Muscle layer of colon (tissue), 2 donors: ENCODE data around the gene CFAP97D1.

ENCODE experiments used
- H3K27ac ChIP-seq: one replicate; pipeline ENCODE4 v1.7.0; 2013; ENCODE audit warnings: low read depth, mild to moderate bottlenecking, low read length, moderate library complexity
- H3K27me3 ChIP-seq, 2 donors: one replicate each; pipeline ENCODE4 v1.7.0; 2013; ENCODE audit warnings: low read length in 2 of 2, mild to moderate bottlenecking in 2 of 2; ENCODE audit not compliant: insufficient read depth in 2 of 2, control insufficient read depth in 1 of 2
- H3K36me3 ChIP-seq: one replicate; pipeline ENCODE4 v1.7.0; 2013; ENCODE audit warnings: mild to moderate bottlenecking, low read length; ENCODE audit not compliant: insufficient read depth
- H3K4me1 ChIP-seq: one replicate; pipeline ENCODE4 v1.7.0; 2013; ENCODE audit warnings: mild to moderate bottlenecking, low read length; ENCODE audit not compliant: insufficient read depth
- H3K4me3 ChIP-seq, 2 donors: one replicate each; pipeline ENCODE4 v1.7.0; 2013; ENCODE audit warnings: low read length in 2 of 2, low read depth in 1 of 2, mild to moderate bottlenecking in 1 of 2, moderate library complexity in 1 of 2
- H3K9ac ChIP-seq: one replicate; pipeline ENCODE4 v1.7.0; 2013; ENCODE audit warnings: low read length
- H3K9me3 ChIP-seq: one replicate; pipeline ENCODE4 v1.7.0; 2013; ENCODE audit warnings: mild to moderate bottlenecking, low read length
- donor health status: abdominal sarcoma.
- donor health status: Adenocarcinoma of cecum.

Gene CFAP97D1

DNA sequence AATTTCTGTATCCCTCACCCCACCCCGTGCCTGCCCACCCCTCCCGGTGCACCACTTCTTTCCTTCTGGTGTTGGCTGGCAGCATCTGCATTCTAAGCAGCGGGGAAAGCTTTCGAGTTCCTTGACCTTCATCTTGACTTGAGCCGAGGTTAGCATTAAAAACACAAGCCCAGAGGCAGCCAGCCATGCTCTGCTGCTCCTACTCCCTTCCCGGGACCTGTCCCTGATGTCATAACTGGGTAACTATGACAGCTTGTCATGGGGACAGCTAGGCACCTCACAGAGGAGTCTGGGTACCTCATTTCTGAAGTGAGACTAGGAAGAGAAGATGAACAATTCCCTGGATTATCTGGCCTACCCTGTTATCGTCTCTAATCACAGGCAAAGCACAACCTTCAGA, at the start of gene CFAP97D1:
Gene CFAP97D1, plus strand, starts transcription at position 301 of the 400 bp plus-strand sequence. Its CDS starts 28 bp downstream, at position 329.
- Histone ChIP-seq H3K27me3 (no peaks in the 10 kb centered on the region), H3K9me3 (no peaks in the 10 kb centered on the region), H3K4me3 (peak within 1 kb of the TSS; percentile 56 to 70), H3K9ac (peak within 1 kb of the TSS; percentile 78), H3K27ac (peak within 1 kb of the TSS; percentile 98), H3K36me3 (peaks cover 6% of the 10 kb centered on the region), H3K4me1 (peaks cover 29% of the 10 kb centered on the region)

DNA sequence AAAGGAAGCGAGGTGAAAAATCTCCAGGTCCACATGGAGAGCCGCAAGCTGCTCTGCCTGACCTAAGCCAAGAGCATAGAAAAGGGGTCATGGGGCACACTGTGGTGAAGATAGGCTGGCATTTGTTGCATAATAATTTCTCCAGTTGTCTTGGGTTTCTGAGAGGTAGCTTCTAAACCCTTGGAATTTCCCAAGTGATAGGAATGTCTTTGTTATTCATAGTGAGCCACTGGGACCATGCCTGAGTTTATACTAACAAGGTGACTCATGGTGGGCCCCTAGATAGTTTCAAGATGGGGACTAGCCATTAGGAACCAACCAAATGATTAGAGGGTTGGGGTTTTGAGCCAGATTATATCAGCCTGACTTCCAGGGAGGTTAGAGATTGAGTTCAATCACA, 47.3 kb upstream of the CFAP97D1 start:
- Histone ChIP-seq H3K9ac (no peak overlapping the region), H3K4me3 (no peak overlapping the region), H3K36me3 (no peaks in the 10 kb centered on the region), H3K27me3 (no peaks in the 10 kb centered on the region), H3K9me3 (no peaks in the 10 kb centered on the region), H3K4me1 (no peaks in the 10 kb centered on the region), H3K27ac (no peak overlapping the region)

DNA sequence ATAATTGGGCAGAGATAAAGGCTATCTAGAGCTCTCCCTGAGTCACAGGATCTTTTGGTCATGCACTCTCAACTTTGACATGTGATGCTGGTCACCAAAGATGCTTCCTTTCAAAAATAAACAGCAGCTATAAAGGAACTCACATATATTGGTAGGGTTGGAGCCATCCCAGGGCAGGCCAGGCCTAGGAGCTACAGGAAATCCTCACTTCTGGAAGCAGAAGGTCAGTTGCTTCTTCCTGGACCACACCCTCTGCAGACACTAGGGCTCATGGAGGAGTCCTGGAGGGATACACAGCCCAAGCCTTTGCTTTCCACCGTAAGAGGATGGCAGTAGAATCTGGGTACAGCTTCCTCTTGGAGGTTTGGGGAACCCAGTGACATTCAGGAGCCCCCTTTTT, 46.3 kb upstream of the CFAP97D1 start:
- Histone ChIP-seq H3K9me3 (no peaks in the 10 kb centered on the region), H3K4me1 (no peaks in the 10 kb centered on the region), H3K4me3 (no peak overlapping the region), H3K36me3 (no peaks in the 10 kb centered on the region), H3K9ac (no peak overlapping the region), H3K27ac (no peak overlapping the region), H3K27me3 (no peaks in the 10 kb centered on the region)

DNA sequence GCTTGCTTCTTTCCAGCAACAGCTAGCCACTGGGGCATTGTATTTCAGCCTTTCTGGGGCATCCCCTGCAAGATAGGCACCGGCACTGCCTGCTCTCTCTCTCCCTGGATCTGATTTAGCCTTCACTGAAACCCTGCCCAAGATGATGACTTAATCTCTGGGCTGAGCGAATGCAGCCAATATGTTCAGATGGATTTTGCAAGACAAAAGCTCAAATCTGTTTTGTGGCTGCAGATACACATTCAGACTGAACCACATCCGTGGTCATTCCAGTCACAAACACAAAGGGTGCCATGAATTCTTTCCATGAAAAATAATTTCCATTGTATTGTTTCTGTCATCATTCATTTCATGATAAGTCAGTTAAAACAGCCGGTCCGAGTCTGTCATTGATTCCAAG, 45.9 kb upstream of the CFAP97D1 start:
- no peak overlapping the region for H3K4me3 ChIP-seq
- no peaks in the 10 kb centered on the region for H3K9me3 ChIP-seq
- no peaks in the 10 kb centered on the region for H3K4me1 ChIP-seq
- H3K9ac ChIP-seq, result no peak overlapping the region
- no peaks in the 10 kb centered on the region for H3K36me3 ChIP-seq
- no peak overlapping the region for H3K27ac ChIP-seq
- no peaks in the 10 kb centered on the region for H3K27me3 ChIP-seq

DNA sequence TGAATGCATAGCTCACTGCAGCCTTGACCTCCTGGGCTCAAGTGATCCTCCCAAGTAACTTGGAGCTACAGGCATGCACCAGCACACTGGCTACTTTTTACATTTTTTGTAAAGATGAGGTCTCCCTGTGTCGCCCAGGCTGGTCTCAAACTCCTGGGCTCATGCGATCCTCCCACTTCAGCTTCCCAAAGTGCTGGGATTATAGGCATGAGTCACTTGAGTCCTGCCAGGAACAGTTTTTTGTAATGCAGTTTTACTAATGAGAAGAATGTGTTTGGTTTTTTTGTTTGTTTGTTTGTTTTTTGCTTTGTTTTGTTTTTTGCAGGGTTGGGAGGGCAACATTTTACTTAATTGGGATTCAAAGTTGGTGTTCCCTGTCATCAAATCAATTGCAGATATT, 43.8 kb upstream of the CFAP97D1 start:
- Histone ChIP-seq H3K9ac (no peak overlapping the region), H3K36me3 (no peaks in the 10 kb centered on the region), H3K4me3 (no peak overlapping the region), H3K27ac (no peak overlapping the region), H3K4me1 (no peaks in the 10 kb centered on the region), H3K27me3 (no peaks in the 10 kb centered on the region), H3K9me3 (no peaks in the 10 kb centered on the region)

DNA sequence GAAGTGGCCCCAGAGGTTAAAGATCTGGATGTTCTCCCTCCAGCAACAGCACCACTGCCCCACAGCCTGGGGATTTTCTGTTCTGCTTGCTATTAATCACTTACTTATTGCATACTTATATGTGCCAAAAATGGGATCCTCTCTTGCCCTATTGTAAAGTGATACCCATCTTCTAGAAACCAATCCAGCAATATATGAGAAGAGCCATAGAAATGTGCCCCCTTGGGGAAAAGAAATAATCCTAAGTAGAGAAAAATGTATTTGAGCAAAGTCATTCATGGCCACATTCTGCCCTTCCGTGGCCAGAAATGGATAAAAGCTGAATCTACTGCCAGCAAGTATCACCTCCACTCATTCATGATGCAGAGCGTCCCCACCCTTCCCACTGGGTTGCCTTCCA, 42.5 kb upstream of the CFAP97D1 start:
- Histone ChIP-seq H3K4me1 (no peaks in the 10 kb centered on the region), H3K4me3 (no peak overlapping the region), H3K9me3 (no peaks in the 10 kb centered on the region), H3K9ac (no peak overlapping the region), H3K27ac (no peak overlapping the region), H3K36me3 (no peaks in the 10 kb centered on the region), H3K27me3 (no peaks in the 10 kb centered on the region)

DNA sequence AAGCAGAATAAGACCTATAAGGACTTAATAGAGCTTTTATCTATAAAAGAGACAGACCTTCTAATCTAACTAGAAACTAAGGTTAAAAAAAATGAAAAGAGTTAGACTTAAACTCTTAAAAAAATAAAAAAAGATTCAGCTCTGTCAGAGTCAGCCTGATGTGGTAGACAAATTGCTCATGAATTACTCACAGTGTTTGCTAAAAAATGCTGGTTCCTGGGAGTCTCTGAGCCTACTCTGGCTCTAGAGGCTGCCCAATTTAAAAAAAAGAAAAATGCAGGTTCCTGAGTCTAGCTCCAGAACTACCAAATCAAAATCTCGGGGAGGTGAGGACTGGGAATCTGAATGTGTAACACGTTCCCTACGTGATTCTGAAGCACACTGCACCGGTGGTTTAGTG, 39.7 kb upstream of the CFAP97D1 start:
- Histone ChIP-seq H3K4me3 (no peak overlapping the region), H3K4me1 (no peaks in the 10 kb centered on the region), H3K36me3 (no peaks in the 10 kb centered on the region), H3K27ac (no peak overlapping the region), H3K9ac (no peak overlapping the region), H3K9me3 (no peaks in the 10 kb centered on the region), H3K27me3 (peaks cover 0 to 5% of the 10 kb centered on the region in 2 donors)

DNA sequence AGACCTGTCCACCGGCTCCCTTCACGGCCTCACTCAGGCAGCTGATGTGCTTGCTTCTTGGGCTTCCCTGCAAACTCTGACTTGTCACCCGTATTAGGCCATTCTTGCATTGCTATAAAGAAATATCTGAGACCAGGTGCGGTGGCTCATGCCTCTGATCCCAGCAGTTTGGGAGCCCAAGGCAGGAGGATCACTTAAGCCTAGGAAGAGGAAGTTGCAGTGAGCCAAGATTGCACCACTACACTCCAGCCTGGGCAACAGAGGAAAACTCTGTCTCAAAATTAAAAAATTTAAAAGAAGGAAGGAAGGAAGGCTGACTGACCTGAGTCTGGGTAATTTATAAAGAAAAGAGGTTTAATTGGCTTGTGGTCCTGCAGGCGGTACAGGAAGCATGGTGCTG, 38.6 kb upstream of the CFAP97D1 start:
- no peaks in the 10 kb centered on the region for H3K36me3 ChIP-seq
- H3K4me1 ChIP-seq, result no peaks in the 10 kb centered on the region
- H3K4me3 ChIP-seq, result no peak overlapping the region
- H3K27me3 ChIP-seq, result peaks cover 0 to 5% of the 10 kb centered on the region in 2 donors
- H3K9ac ChIP-seq, result no peak overlapping the region
- no peak overlapping the region for H3K27ac ChIP-seq
- no peaks in the 10 kb centered on the region for H3K9me3 ChIP-seq

DNA sequence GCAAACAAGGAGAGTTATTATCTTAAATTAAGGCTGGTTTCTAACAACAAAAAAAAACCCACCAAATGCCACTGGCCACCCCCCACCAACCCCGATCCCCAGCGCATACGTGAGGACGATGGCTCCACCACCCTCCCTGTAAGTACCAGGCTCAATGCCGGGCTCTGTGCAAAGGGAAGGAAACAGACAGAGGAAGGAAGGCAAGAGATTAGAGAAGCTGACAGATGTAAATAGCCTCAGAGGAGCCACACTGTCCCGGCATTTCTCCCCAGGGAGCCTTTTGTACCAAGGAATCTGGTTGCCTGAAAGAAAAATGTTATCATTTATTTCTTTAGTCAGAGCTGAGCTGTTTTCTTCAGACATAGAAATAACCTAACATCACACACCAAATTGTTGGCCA, 34.7 kb upstream of the CFAP97D1 start:
- H3K27ac ChIP-seq, result no peak overlapping the region
- H3K36me3 ChIP-seq, result no peaks in the 10 kb centered on the region
- H3K4me3 ChIP-seq, result no peak overlapping the region
- no peaks in the 10 kb centered on the region for H3K4me1 ChIP-seq
- H3K9ac ChIP-seq, result no peak overlapping the region
- H3K9me3 ChIP-seq, result no peaks in the 10 kb centered on the region
- peaks cover 0 to 5% of the 10 kb centered on the region in 2 donors for H3K27me3 ChIP-seq

DNA sequence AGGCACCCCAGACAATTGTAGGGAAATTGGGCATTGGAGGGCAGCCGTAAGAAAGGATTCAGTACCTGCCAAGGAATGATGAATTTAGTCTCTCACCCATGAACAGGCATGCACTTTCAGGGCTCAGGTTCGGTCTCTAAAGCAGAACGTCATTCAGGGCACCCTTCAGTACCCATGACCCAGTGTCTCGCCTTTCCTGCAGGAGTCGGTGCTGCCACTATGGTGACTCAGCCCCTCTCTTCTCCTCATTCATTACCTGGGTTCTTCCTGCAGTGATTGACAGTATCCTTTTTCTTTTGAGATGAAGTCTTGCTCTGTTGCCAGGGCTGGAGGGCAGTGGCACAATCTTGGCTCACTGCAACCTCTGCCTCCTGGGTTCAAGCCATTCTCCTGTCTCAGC, 30.1 kb upstream of the CFAP97D1 start:
- Histone ChIP-seq H3K4me1 (no peaks in the 10 kb centered on the region), H3K27ac (no peak overlapping the region), H3K4me3 (no peak overlapping the region), H3K9ac (no peak overlapping the region), H3K9me3 (no peaks in the 10 kb centered on the region), H3K36me3 (no peaks in the 10 kb centered on the region), H3K27me3 (peaks cover 11 to 15% of the 10 kb centered on the region in 2 donors)

DNA sequence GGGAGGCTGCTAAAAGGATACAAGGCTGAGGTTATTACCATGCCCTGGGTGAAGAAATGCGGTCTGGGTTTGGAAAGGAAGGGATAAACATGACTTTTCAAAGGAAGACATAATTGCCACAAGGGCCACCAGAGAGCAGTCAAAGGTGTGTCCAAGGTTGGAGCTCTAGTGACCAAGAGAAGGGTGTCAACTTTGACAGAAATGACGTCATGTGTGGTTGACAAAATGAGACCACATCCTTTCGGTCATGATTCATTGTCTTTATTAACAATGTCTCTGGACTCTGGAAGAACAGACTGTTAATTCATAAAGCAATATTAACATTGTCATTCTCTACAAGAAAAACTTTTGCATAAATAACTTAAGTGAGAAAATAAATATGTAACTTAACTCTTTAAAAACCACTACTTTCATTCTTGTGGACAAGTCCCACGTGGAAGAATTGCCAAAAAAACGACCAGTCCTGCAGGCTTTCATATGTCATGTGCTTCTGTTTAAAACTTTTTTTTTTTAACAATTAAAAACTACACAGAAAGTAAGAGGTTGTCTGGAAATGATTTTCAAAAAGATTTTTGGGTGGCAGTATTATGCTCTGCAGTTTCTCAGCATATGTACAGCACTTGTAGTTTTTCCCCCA, 26.6 kb upstream of the CFAP97D1 start:
- Histone ChIP-seq H3K36me3 (no peaks in the 10 kb centered on the region), H3K9me3 (no peaks in the 10 kb centered on the region), H3K4me3 (no peak overlapping the region), H3K4me1 (no peaks in the 10 kb centered on the region), H3K9ac (no peak overlapping the region), H3K27me3 (peaks cover 27 to 36% of the 10 kb centered on the region in 2 donors), H3K27ac (no peak overlapping the region)

DNA sequence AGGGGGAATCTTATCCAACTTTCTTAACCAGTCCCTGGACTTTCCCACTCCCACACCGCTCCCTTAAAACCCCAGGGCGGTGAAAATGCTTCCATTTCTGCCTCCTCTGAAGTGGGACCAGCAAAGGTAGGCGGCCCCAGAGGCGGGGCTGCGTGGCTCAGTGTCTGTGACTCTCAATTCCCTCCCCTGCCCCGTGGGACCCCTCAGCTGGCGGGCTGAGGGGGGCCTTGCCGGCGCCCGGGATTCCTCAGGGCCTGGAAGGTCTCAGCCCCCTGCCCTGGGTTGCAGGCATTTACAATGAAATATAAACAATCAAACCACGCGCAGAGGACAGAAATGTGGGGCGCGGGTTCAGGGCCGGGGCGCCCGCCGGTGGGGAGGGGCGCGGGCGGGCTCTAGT, 25.3 kb upstream of the CFAP97D1 start:
- Histone ChIP-seq H3K27ac (no peak overlapping the region), H3K9me3 (no peaks in the 10 kb centered on the region), H3K9ac (no peak overlapping the region), H3K4me3 (no peak overlapping the region), H3K27me3 (peaks cover 27 to 36% of the 10 kb centered on the region in 2 donors), H3K4me1 (no peaks in the 10 kb centered on the region), H3K36me3 (no peaks in the 10 kb centered on the region)
